HG02981 (cell line): ENCODE measurements around the gene BLCAP.
"Not testable (repeated sequence)": the region's sequence is repeated elsewhere in the genome, so short reads cannot be mapped to it uniquely, and the experiment has no call there.

Source experiments
- ATAC-seq: cut with Tn5 transposase; IDR thresholded peaks from one replicate; pipeline ENCODE4 v1.9.1; 2021; ENCODE audit warnings: mild to moderate bottlenecking, moderate library complexity; ENCODE audit not compliant: unreplicated experiment

The BLCAP gene

DNA sequence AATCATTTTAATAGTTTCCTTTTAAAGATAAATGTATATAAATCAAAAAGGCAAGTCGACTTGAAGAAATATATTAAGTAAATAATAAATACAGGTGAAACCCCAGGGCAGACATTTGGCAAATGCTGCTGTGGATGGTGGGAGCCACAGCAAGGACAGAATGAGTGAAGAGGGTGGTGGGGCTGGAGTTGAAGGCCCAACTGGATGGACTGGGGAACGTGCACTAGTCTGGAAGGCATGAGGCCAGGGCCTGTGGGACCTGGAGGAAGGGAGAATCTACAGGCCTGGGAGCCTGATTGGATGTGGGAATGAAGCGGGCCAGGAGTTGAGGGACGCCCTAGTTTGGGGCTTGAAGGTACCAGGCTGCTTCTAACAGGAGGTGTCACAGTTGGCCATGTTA, 30.6 kb upstream of the BLCAP start:
- no peak for ATAC-seq

DNA sequence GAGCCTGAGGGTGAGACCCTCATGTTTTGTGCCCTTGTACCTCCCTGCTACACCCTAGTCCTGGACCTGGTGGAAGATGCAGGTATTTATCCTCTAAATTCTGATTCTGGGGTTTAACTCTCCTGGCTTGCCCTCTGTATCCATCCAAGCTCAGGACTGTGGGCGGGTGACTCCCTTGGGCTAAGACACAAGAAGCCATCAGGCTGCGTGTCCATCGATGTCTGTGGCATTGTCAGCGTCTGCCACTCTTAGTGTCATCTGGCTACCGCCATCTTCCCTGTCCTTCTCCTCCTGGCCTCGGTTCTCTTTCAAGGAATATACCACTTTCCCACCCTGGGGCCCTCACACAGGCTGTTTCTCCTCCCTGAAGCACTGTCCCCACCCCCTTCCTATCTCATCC, 28.9 kb upstream of the BLCAP start:
- ATAC-seq, result no peak

DNA sequence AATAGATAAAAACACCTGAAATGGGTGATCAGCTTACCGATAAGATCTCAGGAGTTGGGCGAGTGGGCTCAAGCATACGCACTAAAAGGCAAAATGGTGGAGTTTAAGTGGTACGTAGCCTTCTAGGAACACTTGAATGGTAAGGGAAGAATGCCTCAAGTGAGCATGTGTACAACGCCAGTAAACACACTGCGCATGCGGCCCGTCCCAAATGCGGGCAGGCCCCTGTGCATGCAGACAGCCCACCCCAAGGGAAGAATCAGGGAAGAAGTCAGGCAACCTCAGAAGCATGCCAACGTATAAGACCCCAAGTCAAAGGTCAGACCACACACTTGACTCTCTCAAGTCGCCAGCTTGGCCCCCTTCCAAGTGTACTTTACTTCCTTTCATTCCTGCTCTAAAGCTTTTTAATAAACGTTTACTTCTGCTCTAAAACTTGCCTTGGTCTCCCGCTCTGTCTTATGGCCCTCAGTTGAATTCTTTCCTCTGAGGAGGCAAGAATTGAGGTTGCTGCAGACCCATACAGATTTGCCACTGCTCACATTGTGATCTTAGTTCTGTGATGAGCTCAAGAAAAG, 27.1 kb upstream of the BLCAP start:
- ATAC-seq, result not testable (repeated sequence)

DNA sequence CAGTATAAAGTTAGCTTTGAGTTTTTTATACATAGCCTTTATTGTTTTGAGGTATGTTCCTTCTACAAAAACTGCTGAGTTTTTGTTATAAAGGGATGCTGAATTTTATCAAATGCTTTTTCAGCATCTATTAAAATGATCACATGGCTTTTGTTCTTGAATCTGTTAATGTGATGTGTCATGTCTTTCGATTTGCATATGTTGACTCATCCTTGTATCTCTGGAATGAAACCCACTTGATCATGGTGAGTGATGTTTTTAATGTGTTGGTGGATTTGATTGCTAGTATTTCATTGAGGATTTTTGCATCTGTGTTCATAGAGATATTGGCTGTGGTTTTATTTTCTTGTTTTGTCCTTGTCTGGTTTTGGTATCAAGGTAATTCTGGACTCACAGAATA, 24.7 kb upstream of the BLCAP start:
- no peak for ATAC-seq

DNA sequence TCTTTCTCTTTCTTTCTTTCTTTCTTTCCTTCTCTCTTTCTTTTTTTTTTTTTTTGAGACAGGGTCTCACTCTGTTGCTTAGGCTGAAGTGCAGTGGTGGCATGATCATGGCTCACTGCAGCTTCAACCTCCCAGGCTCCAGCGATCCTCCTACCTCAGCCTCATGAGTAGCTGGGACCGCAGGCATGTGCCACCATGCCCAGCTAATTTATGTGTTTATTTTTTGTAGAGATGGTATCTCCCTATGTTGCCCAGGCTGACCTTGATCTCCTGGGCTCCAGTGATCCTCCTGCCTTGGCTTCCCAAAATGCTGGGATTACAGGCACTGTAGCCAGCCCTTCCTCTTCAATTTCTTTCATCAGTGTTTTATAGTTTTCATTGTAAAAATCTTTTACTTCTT, 24.0 kb upstream of the BLCAP start:
- ATAC-seq, result not testable (repeated sequence)

DNA sequence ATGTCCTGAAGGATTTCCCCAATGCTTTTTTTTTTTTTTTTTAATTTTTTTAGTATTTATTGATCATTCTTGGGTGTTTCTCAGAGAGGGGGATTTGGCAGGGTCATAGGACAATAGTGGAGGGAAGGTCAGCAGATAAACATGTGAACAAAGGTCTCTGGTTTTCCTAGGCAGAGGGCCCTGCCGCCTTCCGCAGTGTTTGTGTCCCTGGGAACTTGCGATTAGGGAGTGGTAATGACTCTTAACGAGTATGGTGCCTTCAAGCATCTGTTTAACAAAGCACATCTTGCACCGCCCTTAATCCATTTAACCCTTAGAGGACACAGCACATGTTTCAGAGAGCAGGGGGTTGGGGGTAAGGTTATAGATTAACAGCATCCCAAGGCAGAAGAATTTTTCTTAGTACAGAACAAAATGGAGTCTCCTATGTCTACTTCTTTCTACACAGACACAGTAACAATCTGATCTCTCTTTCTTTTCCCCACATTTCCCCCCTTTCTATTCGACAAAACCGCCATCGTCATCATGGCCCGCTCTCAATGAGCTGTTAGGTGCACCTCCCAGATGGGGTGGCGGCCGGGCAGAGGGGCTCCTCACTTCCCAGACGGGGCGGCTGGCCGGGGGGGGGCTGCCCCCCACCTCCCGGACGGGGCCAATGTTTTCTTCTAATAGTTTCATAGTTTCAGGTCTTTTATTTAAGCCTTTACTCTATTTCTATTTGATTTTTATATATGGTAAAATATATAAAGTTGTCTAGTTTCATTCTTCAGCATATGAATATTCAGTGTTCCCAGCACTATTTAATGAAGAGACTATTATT, 22.6 kb upstream of the BLCAP start:
- not testable (repeated sequence) for ATAC-seq

DNA sequence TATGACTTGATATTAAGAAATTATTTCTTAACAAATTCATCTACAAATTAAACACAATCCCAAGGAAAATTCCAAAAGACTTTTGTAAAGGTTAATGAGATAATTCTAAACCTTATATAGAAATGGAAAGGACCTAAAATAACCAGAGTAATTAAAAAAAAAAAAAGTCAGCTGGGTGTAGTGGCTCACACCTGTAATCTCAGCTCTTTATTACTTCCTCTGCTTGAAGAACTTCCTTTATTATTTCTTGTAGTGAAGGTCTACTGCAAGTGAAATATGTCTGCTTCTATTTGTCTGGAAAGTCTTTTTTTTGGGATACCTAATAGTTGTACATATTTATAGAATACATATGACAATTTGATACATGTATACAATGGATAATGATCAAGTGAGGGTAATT, 20.2 kb upstream of the BLCAP start:
- no peak for ATAC-seq

DNA sequence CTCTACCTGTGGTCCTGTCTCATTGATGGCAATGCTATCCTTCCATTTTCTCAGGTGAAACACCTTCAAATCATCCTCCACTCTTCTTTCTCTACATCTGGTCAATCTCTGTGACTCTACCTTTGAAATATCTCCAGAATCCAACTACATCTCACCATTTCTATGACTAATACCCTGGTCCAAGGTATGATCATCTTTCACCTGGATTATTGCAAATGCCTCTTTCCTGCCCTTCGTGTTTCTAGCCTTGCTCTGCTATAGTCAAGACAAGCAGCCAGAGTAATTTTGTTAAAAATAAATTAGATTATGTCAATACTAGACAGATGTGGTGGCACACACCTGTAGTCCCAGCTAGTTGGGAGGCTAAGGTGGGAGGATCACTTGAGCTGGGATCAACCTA, 17.8 kb upstream of the BLCAP start:
- ATAC-seq, result no peak

DNA sequence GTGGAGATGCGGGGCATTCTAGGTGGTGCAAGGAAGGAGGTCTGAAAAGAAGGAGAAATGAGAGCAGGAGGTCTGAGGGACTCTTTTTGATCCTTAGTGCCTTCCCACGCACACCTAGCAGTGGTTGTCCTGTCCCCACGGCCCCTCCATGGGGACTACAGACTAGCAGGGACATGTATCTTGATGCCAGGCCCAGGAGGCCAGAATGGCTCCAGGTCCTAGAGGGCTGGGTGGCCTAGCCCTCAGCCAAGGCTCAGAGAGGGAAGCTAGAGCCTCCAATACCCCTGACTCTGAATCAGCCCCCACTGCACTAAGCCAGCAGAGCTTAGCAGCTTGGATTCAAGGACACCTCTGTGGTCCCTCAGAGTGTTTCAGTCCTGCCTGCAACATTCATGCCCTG, 16.7 kb upstream of the BLCAP start:
- no peak for ATAC-seq

DNA sequence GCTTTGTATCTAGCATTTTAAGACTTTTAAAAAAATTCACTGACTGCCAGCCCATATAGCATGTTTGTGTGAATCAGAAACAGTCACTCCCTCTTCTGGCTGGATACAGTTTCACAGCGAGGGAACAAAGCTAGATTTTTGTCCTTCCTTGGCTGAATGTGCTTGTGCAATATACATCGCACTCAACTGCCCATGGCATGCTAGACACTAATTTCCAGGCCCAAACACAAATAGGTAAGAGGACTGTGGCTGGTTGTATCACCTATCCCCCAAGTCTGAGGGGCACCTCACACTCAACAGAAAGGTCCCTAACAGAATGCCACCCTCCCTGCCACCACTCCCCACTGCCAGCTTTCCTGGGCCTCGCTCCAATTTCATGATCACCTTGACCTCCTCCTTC, 16.2 kb upstream of the BLCAP start:
- ATAC-seq, result no peak

DNA sequence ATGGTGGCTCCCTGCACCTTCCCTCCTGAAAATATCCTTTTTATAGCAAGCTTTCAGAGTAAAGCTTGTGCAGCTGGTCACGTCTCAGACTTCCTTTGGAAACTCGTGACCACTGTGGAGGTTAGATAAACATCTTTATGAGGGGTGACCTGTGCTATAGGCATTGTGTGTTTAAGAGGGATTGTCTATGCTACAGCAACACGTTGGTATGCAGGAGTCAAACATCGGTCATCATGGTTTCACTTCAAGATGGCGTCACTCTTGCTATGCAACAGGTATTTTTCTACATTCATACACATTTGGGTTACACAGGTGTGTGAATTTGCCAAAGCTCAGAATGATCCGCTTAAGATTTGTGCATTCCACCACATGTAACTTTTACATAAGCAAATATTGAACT, 14.6 kb upstream of the BLCAP start:
- no peak for ATAC-seq

DNA sequence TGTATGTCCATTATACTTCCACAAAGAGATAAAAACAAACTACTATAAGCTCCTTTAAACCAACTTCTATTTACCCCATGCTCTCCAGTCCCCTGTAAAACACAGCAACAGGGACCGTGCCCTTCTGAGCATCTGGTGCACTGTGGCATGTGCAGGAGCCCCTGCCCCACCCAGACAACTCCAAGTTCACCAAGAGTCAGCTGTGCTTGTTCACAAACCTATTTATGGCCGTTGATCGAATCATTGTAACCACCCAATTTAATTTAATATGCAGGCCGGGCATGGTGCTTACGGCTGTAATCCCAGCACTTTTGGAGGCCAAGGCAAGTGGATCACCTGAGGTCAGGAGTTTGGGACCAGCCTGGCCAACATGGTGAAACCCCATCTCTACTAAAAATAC, 13.7 kb upstream of the BLCAP start:
- ATAC-seq, result no peak

DNA sequence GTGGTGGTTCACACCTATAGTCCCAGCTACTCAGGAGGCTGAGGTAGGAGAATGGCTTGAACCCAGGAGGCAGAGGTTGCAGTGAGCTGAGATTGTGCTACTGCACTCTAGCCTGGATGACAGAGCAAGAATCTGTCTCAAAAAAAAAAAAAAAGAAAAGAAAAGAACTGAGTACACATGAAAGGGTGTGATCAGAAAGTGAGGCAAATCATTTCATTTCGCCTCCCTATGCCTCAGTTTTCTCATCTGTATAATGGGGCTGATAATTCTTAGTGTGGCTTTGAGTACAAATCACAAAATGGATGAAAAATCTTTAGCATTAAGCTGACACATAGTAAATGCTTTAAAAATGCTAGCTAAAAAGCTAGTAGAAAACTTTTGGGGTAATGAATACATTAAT, 13.2 kb upstream of the BLCAP start:
- not testable (repeated sequence) for ATAC-seq

DNA sequence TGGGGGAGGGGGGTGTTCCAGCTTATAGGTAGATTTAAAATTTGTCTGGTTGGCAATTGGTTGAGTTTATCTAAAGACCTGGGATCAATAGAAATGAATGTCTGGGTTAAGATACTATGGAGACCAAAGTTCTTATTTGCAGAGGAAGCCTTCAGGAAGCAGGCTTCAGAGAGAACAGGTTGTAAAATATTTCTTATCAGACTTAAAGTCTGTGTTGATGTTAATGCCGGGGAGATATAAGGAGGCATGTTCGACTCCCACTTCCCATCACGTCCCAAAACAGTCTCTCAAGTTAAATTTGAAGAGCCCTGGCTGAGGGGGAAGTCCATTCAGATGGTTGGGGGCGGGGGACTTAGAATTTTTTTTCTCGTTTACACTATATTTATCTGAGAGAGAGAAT, 12.3 kb upstream of the BLCAP start:
- no peak for ATAC-seq

DNA sequence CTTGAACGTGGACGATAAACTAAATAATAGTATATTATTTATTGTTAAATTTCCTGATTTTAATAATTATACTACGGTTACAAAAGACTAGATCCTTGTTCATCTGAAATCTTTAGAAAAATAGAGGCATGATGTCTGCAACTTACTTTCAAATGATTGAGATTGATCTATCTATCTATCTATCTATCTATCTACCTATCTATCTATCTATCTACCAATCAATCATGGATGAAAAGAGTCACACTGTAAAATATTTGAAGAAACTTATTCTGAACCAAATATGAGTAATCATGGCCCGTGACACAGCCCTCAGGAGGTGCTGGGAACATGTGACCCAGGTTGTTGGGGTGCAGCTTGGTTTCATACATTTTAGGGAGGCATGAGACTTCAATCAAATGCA, 11.7 kb upstream of the BLCAP start:
- ATAC-seq, result no peak

DNA sequence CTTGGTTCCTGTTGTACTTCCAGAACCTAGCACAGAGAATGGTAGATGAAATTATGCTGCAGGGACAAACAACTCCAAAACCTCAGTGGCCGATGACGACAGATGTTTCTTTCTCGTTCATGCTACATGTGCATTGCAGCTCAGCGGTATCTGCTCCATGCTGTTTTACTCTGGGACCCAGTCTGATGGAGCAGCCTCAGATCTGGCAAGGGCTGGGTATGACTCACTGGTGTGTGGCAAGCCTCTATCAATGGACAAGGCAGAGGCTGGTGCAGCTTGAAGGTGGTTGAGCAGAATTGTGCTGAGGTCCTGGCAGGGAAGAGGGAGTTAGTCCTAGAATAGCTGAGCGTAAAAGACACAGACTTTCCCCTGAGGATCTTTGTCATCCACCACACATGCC, 10.3 kb upstream of the BLCAP start:
- no peak for ATAC-seq

DNA sequence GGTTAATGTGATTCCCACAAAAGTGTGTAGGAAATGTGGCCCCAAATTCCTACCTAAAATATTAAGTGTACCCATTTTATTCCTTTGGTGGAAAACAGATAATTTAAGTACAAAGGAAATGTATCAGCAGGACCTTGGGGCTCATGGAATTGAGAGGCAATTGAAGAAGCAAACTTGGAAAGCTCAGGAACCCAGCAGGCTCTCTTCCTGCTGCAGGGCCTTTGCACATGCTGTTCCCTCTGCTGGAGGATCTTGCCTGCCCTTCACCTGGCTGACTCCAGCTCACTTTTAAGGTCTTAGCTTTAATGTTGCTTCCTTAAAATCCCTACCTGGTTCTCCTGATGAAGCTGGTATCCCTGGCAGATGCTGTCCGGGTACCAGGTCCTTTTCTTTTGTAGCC, 9.8 kb upstream of the BLCAP start:
- no peak for ATAC-seq

DNA sequence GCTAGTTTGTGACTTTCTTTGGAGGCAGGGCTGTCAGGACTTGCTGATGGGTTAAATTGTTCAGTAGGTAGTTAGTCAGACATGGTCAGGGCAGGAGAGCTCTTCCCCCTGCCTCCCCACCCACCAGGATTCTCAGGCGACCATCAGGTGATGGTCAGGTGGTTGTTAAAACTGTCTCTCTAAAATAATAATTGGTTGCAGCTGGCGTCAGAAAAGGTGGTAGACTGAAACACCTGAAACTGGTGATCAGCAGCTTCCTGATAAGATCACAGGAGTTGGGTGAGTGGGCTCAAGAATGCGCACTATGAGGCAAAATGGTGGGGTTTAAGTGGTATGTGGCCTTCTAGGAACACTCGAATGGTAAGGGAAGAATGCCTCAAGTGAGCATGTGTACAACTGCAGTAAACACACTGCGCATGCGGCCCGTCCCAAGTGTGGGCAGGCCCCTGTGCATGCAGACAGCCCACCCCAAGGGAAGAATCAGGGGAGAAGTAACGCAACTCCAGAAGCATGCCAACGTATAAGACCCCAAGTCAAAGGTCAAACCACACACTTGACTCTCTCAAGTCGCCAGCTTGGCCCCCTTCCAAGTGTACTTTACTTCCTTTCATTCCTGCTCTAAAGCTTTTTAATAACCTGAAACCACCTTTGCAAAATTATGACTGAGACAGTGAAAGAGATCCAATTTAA, 7.9 kb upstream of the BLCAP start:
- no peak for ATAC-seq

DNA sequence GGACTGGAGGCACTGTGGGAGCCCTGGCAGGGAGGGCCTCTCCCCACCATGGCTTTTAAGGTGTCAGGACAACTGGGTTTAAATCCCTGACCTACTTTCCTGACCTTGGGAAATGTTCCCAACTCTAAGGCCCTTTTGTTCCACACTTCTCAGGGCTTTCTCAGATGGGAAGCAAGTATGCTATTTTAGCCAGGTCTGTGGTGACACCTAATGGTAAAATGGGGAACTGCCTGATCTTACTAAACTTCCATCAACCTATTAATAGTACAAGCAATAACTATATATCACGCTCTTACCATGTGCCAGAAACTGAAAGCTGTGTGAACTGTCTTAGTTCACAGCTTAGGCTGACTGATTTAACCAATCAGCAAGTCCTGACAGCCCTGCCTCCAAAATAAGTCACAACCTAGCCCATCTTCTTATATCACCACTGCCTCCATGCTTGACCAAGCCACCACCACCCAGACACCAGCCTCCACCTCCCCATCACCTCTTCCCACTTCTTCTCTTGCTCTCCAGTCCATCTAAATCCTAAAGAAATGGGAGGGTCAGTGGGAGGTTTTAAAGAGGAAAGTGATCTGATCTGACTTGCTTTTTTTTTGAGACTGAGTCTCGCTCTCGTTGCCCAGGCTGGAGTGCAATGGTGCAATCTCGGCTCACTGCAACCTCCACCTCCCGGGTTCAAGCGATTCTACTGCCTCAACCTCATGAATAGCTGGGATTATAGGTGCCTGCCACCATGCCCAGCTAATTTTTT, 6.9 kb upstream of the BLCAP start:
- ATAC-seq, result peak; percentile 81

DNA sequence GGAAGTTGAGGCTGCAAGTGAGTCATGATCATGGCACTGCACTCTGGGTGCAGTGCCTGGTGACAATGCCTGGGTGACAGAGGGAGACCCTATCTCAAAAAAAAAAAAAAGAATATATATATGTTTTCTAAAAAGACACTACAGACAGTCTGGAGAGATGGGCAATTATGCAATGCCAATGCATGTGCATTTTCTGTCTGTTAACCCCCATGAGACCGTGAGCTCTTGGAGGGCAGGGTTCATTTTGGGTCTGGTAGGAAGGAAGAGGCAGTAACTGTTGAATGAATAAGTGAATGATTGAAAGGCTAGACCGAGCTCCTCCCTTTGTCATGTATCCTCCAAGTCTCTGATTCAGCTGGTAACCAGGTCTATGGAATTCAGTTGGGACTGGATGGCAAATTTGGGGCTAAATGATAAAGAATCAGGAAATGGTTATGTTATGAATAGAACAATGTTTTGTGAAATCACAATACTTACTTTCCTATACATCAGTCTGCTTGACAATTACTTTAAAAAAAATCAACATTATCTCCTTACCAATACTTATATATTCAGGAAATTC, 5.6 kb upstream of the BLCAP start:
- no peak for ATAC-seq

DNA sequence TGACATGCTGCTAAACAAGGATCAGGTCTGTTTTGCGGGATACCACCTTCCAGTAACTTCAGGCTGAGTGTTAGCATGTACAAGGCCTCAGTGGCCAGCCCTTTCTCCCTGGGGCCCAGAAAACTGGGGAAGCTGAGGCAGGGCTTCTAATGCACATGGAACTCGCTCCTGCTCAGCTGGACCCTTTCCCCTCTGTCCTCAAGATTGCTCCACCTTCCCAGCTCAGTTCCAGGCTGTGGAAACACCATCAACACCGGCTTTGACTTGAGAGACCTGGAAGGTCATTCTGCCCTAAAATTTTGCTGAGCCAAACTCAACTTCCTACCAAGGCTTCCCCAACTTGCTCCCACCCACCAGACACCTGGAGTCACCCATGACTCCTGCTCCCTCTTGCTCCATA, 4.2 kb upstream of the BLCAP start:
- no peak for ATAC-seq
